GM19043 (cell line): ENCODE results near the gene AATF.

Source experiments
- ATAC-seq: cut with Tn5 transposase; IDR thresholded peaks from one replicate; pipeline ENCODE4 v1.9.1; 2021; ENCODE audit warnings: low read depth; ENCODE audit not compliant: unreplicated experiment

AATF gene, protein sequence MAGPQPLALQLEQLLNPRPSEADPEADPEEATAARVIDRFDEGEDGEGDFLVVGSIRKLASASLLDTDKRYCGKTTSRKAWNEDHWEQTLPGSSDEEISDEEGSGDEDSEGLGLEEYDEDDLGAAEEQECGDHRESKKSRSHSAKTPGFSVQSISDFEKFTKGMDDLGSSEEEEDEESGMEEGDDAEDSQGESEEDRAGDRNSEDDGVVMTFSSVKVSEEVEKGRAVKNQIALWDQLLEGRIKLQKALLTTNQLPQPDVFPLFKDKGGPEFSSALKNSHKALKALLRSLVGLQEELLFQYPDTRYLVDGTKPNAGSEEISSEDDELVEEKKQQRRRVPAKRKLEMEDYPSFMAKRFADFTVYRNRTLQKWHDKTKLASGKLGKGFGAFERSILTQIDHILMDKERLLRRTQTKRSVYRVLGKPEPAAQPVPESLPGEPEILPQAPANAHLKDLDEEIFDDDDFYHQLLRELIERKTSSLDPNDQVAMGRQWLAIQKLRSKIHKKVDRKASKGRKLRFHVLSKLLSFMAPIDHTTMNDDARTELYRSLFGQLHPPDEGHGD

DNA sequence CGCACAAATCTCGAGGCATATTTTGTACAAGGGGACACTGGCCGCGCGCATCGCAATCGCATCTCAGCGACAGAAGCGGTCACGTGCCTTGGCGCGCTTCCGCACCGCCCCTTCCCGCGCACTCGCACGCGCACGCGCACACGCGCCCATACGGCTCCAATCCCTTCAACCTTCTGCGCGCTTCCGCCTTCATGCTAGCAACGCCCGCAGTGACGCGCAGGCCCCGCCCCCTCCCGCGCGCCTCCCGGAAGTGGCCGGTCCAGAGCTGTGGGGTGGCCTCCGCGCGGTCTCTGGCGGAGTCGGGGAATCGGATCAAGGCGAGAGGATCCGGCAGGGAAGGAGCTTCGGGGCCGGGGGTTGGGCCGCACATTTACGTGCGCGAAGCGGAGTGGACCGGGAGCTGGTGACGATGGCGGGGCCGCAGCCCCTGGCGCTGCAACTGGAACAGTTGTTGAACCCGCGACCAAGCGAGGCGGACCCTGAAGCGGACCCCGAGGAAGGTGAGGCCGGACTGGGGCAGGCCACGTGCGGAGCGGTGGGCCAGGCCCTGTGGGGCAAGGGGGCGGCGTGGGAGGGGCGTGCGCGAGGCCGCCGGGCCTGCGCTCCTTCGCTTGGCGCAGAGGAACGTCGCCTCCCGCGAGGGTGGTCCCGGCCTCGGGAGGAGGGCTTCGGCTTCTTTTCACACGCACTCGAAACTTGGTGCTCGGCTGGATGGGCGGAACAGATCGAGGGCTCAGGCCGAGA is at the start of gene AATF:
Gene AATF, plus strand, starts transcription at position 238 of the 744 bp plus-strand sequence. Its CDS starts 172 bp downstream, at position 410.
- ATAC-seq, result peak; percentile 86

DNA sequence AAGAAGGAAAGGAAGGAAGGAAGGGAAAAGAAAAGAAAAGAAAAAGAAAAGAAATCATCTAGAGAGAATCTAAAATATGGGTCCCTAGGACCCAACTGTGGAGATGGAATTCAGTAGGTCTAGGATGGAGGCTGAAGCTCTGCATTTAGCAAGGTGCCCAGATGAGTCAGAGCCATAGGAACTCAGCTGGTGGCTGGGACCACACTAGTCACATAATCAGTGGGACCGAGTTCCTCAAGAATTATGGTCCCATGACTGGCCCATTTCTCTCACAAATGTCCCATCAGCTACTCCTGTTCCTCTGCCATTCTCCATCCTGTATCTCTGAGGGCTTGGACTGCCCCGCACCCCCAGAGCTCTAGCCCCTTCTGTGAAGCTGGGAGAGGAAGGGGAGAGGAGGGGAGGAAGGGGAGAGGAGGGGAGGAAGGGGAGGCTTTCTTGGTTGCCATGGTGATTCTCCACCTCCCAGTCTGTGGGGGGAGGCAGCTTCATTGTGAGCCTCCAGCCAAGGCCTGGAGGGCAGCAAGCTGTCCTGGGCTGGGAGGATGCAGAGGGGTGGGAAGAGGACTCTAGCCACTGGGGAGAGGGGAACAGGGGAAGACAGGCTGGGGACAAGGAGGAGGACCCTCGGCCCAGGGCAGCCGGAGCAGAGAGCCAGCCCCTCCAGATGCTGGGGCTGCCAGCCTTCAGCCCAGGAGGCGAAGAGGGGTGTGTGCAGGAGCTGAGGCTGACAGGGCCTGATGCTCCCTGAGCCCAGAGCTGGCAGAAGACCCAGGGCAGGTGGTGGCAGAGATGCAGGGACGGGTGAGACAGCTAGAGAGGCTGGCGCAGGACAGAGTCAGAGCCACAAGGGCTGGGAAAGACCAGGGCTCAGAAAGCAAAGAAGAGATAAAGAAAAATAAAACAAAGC is 49.2 kb upstream of the AATF start:
- ATAC-seq, result no peak

DNA sequence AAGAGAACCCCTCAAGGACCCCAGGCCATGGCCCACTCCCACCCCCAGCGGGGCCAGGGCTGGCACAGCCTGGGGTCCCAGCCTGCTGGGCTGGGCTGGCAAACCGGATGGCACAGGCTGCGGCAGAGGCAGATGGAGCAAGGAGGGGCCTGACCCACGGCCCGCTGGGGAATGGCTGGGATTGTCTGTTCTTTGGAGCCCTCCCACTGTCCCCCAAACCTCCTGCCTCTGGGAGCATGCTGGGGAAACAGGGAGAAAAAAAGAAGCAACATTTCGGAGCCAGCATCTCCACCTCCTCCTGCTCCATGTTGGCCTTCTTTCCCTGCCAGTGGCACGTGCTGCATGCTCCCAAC is 48.6 kb upstream of the AATF start:
- no peak for ATAC-seq

DNA sequence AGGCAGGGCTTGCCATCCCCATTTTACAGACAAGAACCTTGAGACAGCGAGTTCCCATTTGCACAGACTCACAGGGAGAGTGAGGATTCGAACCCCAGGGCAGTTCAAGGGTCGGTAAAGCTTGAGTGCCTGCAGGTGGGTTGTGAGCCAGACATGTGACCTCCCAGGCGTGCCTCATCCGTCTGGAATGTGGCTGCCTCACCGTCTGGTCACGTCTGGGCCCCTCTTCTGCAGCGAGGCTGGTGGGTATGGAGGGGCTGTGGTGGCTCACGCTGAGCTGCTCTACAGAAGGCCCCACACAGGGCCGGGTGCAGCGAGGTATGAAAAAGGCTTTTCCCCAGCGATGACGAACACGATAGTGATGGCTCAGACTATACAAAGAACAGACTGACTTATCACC is 47.2 kb upstream of the AATF start:
- ATAC-seq, result no peak

DNA sequence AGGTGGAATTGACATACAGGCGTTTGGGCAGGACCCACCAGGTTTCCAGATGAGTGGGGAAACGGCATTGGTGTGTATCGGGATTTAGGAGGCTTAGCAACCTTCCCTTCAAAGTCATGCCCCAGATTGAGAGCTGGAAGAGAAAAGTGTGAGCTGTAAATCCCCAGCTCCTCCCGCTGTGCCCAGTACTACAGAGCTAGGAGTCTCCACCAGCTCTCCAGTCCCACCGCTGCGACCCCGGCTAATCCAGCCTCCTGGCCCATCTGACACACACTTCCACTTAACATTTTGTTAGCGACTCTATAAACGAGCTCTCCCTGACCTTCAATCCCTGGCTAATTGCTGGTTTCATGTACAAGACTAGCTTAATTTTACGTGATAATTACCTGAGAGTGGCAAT is 41.3 kb upstream of the AATF start:
- ATAC-seq, result no peak

DNA sequence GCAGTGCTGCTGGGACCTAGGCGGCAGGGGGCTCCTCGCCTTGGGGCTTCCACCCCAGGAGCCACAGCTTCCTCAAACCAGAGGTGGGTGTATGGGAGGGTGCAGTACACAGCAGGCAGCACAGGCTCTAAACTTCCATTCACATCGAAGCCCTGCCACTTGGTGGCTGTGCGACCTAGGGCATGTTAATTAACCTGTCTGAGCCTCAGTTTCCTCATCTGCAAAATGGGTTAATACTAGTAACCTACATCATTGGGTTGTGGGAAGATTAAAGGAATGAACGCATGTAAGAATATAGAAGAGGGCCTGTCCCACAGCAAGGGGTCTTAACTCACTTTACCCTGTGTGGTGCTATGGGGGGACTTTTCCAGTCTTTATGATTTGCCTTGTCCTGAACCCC is 38.2 kb upstream of the AATF start:
- ATAC-seq, result no peak

DNA sequence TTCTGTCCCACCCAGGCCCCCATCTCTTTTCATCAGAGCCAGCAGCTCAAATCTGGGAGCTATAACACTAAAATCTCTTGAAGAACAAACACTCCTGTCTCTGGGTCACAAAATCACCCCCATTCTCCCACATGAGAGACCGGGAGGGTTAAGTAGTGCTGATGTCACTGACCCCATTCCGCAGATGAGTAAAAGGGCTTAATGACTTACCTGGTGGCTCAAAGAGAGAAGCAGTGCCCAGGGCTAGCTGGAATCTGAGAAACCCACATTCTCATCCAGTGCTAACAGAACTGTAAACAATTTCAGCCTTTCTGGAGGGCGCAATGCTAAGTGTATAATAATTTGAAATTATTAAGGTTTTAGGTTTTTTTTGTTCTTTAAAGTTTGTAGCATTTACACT is 37.8 kb upstream of the AATF start:
- ATAC-seq, result no peak

DNA sequence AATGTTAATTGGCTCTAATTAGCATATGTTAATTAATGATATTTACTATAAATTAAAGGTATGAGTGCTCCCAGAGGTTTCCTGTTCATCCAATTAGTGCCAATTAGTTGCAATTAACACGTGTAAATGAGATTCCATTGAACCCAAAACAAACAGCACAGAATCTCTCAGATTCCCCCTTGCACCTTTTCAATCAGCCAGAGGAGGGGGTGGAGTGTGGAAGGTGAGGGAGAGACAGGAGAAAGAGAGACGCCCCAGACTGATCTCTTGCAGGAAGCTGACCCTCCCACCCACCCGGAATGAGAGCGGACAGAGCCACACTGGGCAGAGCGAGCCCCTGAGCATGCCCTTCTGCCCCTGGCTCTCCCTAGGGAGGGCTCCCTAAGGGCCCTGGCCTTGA is 35.6 kb upstream of the AATF start:
- no peak for ATAC-seq

DNA sequence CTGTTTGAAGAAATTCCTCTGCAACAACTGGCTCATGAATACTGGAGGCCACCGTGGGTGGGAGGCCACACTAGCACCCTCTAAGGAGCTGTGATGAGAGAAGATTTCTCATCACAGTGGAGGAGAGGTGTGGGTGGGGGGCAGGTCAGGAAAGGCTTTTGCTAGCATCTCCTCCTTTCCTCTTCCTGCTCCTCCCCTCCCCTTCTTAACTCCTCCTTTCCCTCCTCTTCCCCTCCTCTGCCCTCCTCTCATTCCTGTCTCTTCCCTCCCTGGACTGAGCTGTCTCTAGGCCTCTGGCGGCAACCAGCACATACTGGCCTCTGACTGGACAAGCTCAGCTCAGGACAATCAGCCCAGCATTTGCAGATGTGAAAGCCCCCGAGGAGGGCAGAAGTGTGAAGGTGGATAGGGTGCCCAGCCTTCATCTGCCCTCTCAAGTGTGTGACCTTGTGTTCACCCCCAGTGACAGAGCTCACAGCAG is 30.5 kb upstream of the AATF start:
- no peak for ATAC-seq

DNA sequence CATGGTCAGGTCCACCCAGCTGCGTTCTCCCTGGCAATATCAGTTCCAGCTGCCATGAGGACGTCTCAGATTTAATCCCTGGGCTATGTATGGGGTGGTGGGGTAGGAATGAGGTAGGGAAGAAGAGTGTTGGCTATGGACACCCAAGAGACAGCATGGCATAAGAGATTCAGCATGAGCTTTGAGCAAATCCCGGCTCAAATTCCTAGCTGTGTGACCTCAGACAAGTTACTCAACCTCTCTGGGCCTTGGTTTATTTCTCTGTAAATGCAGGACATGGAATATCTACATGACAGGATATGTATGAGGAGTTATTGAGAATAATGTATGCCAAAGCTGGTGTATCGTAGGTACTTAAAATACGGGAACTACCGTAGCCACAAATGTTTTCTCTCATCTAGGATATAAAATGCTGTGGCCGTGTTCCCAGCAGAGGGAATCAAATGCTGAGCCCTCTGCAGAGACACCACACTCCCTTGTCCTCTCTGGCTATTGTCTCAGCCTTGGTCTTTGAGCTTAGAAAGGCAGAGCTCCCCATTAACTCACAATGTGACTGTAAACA is 29.3 kb upstream of the AATF start:
- ATAC-seq, result no peak

DNA sequence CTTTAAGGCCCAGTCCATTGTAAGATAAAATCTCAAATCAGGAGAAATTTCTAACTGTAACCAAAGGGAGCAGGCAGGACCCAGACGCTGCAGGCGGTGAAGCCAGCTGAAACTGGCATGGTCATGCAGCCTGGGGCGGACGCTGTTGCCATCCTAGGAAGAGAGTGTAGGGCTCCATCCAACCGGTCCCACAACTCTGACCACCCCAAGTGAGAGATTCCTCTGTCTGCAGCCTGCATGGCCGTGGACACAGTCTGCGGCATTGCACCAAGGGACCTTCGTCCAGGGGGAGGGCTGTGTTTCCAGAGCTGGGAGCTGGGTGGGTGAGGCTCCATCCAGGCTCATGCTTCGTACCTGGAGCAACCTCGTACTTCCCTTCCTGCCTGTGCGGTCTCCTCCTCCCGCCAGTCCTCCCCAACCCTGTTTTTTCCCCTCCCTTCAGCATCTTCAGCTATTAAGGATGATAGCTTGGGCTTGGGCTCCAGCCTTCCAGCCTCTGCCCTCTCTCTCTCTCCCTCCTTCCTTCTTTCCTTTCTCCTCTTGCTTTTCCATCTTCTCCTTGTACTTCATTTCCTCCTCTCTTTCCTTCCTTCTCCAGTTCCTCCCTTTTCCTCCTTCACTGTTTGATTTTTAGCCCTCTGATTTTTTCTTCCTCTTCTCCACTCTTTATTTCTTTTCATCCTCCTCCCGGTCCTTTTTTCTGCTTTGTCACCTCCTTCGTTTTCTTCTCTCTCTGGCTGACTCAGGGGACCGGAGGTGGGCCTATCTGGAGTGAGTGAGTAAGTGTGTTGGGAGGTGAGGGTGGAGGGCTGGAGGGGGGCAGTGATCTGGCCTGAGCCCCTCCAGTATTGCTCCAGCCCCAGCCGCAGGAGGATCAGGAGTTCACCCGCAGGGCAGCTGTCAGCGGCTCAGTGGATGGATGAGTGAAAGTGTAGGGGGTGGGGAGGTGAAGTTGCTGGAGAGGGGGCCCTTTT is 28.4 kb upstream of the AATF start:
- ATAC-seq, result no peak

DNA sequence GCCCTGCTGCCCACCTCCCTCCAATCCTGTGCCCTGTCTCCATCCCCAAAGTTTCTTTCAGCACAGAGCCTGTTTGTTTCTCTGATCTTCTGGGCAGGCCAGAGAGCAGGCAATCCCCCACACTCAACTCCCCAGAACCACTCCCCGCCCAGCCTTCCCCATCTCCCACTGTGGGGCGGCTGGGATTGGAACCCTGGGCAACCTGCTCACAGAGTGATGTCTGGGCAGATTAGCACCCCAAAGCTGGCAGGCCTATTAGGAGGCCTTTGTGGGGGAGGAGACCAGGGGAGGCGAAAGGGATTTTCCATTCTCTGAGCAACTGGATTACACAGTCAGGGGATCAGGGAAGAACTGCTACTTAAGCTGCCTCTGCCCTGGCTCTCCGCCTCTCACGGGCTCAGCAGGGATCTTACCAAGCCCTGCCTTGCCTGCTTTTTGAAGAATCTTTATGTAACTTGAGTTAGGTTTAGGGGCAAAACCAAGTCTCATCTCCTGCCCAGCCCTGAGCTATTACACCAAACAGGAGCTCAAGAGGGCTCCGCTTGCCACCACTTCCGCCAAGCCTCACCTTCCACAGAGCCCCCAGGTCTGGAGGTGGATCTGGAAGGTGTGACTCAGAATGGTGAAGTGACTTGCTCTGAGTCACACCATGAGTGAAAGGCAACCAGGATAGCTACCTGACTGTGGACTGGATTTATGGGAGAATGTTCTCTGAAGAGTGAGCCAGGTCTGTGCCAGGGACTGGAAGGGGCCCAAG is 27.5 kb upstream of the AATF start:
- ATAC-seq, result no peak

DNA sequence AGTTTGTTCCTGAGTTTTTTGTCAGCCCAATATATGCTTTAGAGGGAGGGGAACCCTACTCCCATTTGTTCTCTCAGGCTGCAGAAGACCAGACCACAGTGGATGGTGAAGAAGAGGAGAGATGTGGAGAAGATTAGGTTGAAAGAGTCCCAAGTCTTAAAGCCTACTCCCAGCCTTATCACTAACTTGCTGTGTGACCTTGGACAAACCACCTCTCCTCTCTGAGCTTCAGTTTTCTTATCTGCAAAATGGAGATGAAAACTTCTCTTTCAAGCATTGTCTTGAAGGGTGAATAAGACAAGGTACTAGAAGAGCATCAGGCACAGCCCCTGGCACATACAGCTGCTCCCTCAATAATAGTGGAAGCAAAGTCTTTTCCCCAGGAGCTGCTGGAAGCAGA is 26.6 kb upstream of the AATF start:
- no peak for ATAC-seq

DNA sequence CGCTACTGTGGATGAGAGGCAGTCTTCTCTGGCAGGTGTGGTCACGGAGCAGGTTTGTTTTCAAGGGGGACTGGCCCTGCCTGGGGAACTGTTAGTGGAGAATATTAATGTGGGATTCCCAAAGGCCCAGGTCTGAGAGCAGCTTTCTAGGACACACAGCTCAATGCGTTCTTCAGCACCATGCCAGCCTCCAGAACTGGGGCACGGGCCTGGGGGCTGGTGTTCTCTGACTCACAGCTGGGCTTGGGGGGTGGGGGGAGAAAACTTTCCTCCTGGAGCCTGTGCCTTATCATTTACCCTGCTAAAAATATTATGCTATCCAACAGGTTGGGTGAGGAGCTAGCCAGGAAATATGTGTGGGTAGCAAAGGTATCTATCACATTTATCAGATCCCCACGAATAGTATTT is 24.9 kb upstream of the AATF start:
- ATAC-seq, result no peak

DNA sequence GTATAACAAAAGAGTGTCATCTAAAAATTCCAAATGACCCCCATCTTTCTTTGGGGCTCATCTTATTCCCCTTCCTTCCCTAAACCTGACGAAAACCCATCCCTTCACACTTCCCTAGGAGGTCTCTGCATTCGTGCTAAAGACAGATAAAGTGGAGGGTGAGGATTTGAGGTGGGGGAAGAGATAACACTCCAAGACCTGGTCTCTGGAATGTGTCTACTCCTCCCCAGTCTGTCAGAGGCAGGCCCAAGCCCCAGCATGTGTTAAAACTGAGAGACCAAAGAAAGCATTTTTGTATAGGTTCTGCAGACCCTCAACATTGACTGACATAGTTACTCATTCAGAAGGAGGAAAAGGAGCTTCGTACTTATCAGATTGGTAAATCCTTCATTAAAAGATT is 22.5 kb upstream of the AATF start:
- ATAC-seq, result no peak

DNA sequence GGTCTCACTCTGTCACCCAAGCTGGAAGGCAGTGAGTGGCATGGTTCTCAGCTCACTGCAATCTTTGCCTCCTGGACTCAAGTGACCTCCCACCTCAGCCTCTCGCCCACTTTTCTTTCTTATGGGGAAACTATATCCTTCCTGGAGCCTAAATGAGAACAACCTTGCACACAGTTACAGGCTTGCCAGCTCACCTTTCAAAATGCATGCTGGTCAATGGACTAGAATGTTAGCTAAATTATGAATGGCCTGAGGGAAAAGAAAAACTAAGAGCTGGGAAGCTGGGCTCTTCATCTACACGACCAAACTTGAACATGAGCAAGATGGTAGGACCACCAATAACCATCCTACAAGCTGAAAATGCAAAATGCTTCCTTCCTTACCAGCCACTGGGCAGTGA is 22.1 kb upstream of the AATF start:
- ATAC-seq, result no peak

DNA sequence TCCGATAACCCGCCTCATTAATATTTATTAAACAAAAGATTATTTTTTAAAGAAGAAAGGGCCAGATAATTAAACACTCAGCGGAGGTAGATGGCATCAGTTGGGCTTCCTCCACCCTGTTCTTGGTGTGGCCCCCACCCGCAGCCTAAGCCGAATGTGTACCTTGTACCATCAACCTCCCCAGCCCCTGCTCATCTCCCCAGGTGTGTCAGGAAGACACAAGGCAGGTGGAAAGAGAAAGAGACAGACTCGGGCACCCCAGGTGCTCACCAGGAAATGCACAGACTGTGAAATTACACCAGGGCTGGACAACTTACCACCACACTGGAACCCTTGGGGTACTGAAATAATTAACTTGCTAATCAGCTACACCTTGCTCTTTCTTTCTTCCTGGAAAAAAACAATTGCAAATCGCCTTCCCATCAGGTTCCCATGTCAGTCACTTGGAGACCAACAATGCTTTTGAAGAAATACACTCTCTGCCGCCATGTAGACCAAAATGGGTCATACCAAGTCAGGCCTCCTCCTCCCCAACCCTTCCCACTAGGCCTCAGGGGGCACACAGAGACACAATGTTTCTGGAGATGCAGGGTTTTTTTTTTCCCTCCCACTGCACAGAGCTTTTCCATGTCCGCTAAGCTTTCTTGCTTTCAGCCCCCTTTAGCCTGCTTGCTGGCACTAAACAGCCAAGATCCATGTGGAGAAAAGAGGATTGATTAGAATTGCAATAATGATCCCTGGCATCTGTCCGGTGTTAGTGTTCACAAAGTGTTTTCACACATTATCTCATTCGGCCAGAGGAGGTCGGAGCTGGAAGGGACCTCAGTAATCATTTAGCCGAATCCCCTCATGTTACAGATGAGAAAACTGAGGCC is 20.0 kb upstream of the AATF start:
- ATAC-seq, result no peak
